GOT3 (cell line): ENCODE data around the gene CAMKK1.
A peak's percentile ranks its signal among the peaks of the same experiment; 100 is the strongest.

ENCODE experiments used
- DNase-seq: peaks from one replicate; lab custom pipeline; 2025; ENCODE audit warnings: mixed read lengths; lab: John Stamatoyannopoulos, UW

CAMKK1 gene

DNA sequence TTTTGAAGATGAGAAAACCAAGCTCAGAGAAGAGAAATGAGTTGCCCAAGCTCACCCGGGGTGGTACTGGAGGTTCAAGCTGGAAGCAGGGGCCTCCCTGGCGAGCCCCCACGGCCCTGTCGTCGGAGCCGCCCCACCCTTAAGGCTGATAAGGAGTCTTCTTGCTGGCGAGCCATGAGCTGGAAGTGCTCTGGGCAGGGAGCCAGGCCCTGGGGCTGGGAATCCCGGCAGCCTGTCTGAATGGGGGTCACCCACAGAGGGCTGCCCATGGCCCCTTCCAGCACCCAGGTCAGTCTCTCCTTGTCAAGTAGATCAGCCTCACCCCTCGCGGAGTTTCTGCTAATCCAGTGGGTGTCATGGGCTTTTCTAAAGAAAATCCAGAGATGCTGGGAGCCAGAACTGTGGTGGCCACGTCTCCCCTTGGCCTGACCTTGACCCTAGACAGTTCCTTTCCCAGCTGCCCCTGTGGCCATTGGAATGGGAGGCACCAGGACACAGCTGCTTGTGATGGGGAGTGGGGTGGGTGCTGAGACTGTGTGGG, 24.6 kb upstream of the CAMKK1 start:
- no peak for DNase-seq

DNA sequence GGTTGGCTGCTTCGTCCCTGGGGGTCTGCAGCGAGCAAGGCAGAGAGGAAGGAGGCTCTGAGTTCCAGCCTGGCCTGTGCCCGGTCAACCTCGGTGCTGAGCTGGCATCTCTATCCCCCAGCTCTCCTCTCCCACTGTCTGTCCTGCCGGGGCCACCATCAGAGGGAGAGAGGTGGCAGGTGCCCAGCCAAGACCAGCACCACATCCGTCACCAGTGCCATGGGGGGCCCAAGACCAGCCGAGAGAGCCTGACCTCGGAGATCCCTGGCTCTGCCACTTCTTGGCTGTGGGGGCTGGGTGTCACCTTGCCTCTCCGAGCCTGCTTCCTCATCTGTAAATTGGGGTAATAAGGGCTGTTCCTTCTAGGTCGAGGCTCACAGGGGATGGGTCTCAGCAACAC, 24.0 kb upstream of the CAMKK1 start:
- DNase-seq, result no peak

DNA sequence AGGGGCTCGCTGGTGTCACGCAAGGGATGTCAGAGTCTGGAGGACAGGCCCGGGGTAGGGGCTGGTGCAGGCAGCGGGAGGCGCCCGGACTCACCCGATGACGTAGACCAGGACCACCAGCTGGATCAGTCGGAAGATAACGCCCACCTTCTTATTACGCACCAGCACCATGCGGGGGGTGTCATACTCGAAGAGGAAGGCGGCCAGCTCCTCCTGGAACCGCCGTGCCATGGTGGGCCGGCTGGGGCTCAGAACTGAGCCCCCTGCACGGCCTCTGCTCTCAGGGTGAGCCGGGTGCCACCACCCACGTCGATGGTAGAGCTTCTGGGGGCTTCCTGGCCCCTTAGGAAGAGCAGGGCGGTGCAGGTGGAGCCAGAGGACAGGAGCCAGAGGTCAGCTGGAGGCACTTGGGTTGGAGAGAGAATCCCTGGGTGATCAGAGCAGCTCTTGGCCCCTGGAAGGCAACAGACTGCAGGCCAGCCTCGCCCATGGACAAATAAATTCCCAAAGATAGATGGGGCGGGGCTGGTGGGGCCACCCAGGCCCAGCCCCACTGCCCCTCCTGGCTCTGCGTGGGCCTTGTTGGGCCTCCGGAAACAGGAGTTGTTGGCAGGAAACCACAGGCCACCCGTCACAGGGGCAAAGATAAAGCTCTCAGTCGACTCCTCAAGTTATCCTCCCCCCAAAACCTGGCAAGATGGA, 23.3 kb upstream of the CAMKK1 start, which contains the start of gene P2RX1:
Gene P2RX1 (minus strand): TSS at position 471 of the 702 bp plus-strand sequence. CDS start 240 bp downstream, at position 231.
- no peak for DNase-seq

DNA sequence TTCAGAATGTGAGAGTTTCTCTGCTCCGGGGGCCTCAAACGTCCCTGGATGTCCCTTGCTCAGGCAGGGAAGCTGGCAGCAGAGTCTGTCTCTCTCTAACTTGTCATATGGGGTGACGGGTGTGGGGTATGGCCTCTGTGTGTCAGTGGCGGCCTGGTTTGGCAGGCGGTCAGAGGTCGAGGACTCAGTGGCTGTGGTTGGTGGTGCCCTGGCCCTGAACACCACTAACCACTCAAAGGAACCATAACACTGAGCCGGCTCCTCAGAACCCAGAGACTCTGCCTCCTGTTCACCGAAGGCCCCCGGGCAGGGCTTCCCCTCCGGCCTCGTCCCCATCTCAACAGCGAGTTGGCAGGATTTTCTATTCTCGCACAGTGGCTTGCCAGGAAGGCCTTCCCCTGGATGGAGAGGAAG, 22.7 kb upstream of the CAMKK1 start:
- no peak for DNase-seq

DNA sequence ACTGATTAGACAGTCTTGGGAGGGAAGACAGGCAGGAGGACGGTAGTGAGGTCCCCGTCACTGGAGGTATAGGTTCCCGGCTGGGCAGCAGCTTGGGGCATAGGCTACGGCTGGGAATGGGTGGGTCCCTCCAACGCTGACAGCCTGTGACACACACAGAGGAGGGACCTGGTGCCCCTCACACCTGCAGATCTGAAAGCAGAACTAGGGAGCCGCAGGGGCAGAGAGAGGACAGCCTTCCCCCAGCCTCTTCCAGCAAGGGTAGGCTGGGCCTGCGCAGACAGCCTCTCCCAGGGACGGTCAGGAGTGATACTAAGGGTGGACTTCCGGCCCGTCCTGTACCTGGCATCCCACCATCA, 21.4 kb upstream of the CAMKK1 start:
- no peak for DNase-seq

DNA sequence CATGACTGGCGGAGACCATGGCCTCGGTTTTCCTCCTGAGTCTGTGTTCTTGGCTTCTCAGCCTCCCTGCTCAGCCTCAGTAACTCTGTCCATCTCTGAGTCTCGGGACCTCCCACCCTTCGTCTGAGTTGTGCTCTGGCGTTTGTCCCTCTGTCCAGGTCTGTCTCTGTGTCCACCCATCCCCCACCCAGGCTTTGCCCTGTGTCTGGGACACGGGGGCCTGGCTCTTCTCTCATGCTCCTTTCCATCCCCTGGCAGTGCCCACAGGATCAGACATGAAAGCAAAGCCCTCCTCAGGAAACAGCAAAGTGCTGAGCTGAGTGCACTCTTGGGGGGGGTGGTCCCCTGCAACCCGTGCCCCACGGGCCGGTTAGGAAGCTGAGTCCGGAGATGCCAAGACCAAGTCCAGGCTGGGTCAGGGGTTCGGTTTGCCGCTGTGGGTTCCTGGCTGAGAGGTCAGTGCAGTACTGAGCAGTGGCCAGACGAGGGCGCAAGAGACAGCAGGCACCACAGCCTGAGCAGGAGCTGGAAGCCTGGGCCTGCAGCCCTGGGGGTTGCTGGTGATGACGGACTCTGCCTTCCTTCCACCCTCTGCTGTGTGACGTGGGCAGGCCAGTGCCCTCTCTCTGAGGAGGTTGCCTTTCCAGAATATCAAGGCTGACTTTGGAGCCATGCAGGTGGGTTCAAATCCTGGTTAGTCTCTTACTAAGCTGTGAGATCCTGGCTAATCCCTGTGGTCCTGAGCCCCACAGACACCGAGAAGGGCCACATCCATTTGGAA, 20.9 kb upstream of the CAMKK1 start:
- DNase-seq, result peak; percentile 33

DNA sequence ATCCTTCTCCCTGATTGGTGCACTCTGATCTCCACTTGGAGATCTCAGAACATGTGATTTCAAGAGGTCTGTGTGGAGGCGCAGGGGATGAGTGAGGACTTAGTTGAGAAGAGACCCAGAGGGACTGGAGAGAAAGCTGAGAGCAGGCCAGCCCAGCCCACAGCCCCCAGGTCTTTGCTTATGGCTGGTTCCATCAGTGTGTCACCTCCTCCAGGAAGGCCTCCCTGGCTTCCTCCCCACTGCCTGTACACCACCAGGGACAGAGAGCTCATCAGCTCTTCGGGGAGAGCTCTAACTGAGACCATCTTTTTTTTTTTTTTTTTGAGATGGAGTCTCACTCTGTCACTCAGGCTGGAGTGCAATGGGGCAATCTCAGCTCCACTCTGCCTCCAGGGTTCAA, 20.0 kb upstream of the CAMKK1 start:
- no peak for DNase-seq

DNA sequence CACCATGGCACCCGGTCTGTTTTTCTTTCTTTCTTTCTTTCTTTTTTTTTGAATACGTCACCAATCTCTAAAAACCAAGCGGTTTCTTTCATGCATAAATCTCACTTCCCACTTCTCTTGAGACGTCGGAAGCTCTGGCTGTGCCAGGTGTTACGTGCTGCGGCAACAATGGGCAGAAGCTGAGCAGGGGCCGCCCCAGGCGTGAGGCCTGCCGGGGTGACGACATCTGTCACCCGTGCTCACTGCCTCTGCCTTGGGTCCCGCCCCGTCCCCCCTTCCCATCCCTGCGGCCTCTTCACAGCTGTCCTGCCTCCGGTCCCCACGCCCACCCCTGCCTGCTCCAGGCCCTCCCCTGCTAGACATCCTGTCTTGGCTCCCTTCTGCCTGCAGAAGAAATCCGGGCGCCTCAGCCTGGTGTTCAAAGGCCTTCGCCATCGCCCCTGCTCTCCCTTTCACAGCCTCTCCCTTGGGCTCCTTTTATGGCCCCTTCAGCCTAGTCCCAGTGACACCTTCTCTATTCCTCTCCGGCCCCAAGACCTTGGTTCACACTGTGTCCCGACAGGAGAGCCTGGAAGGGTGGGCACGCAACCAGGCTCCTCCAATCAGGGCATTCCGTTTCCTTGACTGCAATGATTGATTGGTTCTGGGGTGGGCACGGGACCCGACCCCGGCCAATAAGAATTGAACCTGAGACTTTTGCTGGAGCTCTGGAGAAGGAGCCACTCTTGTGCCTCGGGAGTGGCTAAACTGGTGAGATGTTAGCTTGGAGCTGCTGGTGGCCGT, 18.6 kb upstream of the CAMKK1 start:
- no peak for DNase-seq

DNA sequence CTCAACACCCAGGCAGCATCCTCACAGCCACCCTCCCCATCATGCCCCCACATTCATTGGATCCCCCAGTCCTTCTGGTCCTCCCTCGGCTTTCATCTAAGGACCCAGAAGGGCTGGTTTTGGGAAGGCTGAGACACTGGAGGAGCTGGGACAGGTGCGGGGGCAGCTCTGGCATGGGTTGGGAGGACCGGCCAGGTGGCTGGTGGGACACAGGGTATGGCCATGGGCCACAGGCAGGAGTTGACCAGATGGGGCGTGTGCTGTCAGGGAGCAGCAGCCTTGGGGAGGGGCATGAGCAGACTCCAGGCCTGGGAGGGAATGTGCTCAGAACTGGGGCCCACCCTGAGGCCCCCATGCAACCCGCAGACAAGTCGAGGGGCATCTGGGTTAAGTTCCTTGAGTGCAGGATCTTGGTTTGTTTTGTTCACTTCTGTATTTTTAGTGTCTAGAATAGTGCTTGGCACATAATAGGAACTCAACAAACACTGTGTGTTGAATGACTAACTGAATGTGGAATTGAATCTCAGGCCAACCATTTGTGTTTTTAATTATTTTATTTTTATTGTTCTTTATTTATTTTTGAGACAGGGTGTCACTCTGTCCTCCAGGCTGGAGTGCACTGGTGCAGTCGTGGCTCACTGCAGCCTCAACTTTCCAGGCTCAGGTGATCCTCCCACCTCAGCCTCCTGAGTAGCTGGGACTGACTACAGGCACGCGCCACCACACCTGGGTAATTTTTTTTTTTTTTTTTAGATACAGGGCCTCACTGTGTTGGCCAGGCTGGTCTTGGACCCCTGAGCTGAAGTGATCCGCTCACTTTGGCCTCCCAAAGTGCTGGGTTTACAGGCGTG, 17.8 kb upstream of the CAMKK1 start:
- no peak for DNase-seq

DNA sequence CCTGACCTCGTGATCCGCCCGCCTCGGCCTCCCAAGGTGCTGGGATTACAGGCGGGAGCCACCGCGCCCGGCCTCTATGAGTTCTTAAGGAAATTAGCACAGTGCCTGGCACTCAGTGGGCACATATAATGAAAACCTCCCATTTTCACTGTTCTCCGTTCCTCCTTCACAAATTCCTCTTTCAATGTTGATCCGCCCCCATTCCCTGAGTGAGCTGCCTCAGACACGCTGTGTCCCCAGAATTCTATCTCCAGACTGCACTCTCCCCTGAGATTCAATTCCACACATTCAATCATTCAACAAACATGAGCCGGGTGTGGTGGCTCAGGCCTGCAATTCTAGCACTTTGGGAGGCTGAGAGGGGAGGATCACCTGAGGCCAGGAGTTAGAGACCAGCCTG, 16.4 kb upstream of the CAMKK1 start:
- no peak for DNase-seq

DNA sequence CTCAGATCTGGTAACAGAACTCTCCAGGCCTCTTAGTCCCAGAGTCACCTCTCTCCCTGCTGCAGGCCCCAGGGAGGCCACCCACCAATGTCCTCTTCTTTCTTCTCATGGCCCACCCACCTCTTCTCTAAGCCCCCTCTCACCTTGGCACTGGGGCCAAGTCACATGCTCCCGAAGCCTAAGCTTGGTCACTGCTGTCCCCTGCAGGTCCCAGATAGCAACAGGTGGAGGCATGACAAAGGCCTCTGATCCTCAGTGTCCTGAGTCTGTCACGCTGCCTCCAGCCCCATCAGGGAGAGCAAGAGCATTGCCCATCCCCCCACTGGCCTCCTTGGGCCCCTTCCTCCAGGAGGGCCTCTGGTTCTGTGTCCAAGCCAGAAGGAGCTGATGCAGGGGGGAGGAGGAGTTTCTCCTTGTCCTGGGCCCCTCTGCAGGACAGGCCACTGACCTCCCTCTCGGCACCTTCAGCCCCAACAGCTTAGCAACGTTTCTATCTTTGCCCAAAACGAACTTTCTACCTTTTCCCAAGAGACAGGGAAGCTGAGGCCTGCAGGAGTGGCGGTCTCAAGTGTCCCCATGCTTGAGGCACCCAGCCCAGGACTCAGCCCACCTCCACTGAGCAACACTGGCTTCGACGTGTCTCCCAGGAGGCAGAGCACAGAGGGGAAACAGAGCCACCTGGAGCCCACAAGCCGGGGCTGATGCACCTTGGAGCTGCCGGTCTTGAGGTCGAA, 14.8 kb upstream of the CAMKK1 start:
- no peak for DNase-seq

DNA sequence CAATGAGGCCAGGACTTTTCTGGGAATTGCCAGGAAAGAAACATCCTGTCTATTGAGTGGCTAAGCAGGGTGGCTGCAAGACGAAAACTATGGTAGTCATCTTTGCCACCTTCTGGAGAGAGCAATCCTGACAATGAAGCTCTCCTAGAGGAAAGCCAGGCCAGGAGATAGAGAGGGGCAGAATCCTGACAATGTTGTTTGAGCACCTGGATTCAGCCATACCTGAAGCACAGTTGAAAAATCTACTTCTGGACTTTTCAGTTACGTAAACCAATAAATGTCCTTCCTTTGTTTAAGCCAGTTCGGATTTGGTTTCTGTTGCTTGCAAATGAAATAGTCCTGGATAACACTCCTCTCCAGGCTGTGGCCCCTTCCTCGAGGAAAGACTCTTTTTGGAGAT, 14.0 kb upstream of the CAMKK1 start:
- no peak for DNase-seq

DNA sequence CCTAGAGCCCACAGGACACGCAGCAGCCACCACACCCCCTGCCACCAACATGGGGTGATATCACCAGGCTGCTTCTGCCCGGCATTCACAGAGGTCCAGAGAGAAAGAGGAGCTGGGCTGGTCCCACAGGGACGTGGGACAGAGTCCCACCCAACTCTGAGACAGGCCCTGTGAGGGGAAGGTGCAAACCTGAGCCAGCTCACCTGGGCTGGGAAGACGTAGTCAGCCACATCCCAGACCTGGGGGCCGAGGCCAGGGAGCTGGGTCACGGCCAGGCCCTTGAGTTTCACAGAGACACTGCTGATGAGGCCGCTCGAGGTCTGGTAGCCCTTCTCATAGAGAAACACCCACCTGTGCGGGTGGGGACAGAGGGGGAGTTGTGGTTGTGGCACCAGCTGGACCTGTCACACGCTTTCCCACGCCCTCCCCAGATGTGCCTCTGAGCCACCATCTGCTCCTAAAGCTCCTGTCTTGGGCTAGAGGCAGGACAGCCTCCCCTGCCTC, 12.2 kb upstream of the CAMKK1 start:
- no peak for DNase-seq

DNA sequence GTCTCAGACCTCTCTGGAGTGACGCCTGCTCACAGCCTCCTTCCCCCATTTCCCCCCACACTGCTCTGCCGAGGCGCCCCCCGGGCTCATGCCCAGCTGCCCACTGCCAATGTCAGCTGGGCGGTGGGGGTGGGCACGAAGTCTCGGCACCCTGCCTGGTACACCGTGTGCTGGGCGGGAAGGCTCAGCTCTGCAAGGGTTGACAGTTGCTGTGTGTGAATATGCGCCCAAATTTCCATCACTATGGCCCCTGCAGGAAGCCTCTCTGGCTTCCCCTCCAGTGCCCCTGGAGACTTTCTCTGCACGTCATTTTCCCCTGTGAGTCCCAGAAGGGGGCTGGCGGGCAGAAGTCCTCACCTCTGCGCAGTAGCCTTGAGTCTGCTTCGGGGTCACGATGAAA, 11.6 kb upstream of the CAMKK1 start:
- DNase-seq, result no peak

DNA sequence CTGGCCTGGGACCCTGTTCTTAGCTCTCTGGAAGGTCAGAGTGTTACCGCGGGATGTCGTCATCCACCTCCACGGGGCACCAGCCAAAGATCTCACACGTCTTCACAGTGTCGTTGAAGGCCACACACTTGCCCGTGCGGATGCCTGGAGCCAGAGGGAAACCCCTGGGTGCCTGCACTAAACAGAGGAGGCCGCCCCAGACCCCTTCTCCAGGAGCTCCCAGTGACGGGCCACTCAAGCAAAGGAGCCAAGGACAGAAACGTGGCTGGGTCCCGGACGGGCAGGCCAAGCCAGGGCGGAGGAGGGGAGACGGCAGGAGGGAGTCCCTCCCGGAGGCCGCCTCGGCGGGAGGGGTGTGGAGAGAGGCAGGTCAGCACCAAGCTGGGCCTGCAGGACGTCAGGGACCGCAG, 11.0 kb upstream of the CAMKK1 start:
- no peak for DNase-seq

DNA sequence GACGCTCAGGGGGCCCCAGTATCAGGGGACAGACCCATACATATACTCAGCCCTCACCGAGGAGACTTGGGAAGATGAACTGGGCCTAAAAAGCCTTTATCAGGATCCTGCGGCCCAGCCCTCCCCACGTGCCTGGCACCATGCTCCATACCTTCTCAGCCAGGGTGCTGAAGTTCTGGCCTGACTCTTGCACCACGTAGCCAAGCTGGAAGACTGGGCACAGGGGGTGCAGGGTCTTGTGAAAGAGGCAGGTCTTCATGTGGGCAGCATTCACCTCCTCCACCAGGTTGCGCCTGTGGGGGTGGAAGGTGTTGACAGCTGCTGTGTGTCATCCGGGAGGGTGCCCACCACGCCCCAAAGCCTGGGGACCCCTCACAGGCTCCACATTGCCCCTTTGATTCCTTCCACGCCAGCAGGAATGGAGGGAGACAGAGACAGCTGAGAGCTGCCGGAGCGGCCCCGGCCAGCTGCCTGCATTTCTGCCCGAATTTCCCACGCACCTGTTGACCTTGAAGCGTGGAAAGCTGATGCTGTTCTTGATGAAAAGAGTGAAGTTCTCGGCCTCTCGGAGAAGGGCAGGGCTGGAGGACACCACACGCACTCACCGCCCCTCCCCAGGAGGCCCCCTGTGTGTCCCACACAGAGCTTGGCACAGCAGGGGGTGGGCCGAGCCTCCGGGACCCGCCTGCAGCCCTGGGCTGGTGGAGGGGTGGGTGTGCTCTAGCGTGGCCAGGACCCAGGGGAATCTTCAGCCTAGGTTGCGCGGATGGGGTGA, 10.4 kb upstream of the CAMKK1 start:
- DNase-seq, result no peak

DNA sequence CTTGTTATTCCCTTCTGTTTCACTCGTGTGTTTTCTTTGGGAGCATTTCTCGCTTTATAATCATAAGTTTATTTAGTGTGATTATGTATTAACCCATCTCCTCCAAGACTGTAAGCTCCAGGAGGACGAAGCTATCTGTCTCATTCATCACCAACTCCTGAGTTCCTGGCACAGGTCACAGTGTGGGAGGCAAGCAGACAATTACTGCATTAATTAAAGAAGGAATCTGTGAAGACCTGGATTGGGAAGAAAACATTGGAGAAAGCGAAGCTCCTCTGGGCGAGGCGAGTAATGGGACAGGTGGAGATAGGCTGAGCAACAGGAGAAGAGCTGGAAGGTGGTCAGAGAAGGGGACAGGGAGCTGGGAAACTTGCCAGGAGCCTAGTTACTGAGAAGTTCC, 7.8 kb upstream of the CAMKK1 start:
- DNase-seq, result no peak

DNA sequence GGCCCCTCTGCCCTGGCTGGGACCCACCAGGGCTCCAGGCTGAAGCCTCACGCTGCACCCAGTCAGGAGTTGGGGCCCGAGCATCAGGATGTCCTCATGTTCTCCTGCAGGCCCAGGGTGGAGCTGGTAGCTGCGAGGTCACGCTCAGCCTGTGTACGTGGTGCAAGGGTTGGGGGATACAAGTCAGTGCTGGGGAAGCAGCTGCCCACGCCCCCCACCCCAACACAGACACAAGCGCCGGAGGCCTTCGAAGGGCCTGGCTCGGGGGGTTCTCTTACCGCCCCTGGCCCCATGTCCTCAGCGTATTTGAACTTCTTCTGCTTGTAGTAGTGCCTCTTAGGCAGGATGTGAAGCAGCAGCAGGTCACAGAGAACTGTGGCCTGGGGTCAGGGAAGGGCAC, 4.9 kb upstream of the CAMKK1 start:
- DNase-seq, result no peak

DNA sequence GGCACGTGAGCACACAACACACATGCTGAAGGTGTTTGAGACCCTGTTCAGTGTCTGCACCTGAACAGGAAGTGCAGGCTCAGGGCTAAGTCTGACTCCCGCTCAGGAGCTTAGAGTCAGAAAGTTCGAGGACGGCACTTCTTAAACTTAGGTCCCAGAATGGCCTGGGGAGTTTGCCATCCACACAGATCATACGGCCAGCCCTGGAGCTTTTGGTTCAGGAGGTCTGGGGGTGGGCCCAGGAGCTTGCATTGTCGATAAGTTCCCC, 4.0 kb upstream of the CAMKK1 start:
- no peak for DNase-seq
